ENCODE results near the gene RALGAPA2.

DNA sequence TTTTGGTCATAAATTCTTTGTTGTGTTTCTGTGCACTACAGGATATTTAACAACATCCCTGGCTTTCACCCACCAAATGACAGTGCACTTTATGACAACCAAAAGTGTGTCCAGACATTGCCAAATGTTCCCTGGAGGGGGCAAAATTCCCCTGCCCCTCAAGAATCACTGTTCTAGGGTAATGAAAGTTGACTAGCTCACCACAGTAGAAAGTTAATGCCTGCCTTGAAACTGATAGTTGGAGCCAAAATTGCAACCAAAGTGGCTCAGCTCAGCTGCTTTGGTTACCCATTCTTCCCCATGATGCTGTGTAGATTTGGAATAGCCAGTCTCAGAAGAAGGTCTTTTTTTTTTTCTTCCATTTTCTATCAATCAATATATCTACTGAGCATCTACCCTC is 150.6 kb downstream of the RALGAPA2 start:
- TF ChIP-seq, protein P1, sequence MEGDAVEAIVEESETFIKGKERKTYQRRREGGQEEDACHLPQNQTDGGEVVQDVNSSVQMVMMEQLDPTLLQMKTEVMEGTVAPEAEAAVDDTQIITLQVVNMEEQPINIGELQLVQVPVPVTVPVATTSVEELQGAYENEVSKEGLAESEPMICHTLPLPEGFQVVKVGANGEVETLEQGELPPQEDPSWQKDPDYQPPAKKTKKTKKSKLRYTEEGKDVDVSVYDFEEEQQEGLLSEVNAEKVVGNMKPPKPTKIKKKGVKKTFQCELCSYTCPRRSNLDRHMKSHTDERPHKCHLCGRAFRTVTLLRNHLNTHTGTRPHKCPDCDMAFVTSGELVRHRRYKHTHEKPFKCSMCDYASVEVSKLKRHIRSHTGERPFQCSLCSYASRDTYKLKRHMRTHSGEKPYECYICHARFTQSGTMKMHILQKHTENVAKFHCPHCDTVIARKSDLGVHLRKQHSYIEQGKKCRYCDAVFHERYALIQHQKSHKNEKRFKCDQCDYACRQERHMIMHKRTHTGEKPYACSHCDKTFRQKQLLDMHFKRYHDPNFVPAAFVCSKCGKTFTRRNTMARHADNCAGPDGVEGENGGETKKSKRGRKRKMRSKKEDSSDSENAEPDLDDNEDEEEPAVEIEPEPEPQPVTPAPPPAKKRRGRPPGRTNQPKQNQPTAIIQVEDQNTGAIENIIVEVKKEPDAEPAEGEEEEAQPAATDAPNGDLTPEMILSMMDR (IDR thresholded peaks at IDR 0.05) = no peak
- TF ChIP-seq POLR2A (IDR thresholded peaks at IDR 0.05) = no peak
